Measurements from ENCODE around the gene MAN1B1.

GRCh38 chr9:137052293-137052692, 34.5 kb upstream of the MAN1B1 start:
- TF ChIP-seq CTCF (conservative IDR thresholded peaks at IDR 0.05; ENCODE audit: low read depth, low read length): no peak
- no peak for TF ChIP-seq MXI1 (IDR thresholded peaks at IDR 0.05; ENCODE audit: borderline replicate concordance, low read depth, low read length)
- no peak for TF ChIP-seq BHLHE40 (IDR thresholded peaks at IDR 0.05; ENCODE audit: low read depth, low read length)
- no peak for TF ChIP-seq MAFK (IDR thresholded peaks at IDR 0.05; ENCODE audit: low read depth, low read length)
- no peak for TF ChIP-seq POLR2A (IDR thresholded peaks at IDR 0.05; ENCODE audit: low read depth, low read length)
- no peak for TF ChIP-seq RAD21 (IDR thresholded peaks at IDR 0.05; ENCODE audit: low read length)
- TF ChIP-seq CEBPB (IDR thresholded peaks at IDR 0.05; ENCODE audit: low read depth, low read length): no peak
- no peak for TF ChIP-seq USF2 (IDR thresholded peaks at IDR 0.05; ENCODE audit: low read depth, low read length)
- no peak for TF ChIP-seq RFX5 (IDR thresholded peaks at IDR 0.05; ENCODE audit: low read depth, low read length)
- no peak for TF ChIP-seq CHD1 (IDR thresholded peaks at IDR 0.05; ENCODE audit: low read depth, low read length)
- TF ChIP-seq RCOR1 (IDR thresholded peaks at IDR 0.05; ENCODE audit: insufficient replicate concordance, low read length): no peak
- TF ChIP-seq, protein P1, sequence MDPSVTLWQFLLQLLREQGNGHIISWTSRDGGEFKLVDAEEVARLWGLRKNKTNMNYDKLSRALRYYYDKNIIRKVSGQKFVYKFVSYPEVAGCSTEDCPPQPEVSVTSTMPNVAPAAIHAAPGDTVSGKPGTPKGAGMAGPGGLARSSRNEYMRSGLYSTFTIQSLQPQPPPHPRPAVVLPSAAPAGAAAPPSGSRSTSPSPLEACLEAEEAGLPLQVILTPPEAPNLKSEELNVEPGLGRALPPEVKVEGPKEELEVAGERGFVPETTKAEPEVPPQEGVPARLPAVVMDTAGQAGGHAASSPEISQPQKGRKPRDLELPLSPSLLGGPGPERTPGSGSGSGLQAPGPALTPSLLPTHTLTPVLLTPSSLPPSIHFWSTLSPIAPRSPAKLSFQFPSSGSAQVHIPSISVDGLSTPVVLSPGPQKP (IDR thresholded peaks at IDR 0.05; ENCODE audit: borderline replicate concordance, low read depth, low read length): no peak
- TF ChIP-seq FOS (IDR thresholded peaks at IDR 0.05; ENCODE audit: low read depth, low read length): no peak
